ENCODE measurements around the gene TMEM156. TPM values are rescaled to one million over a fixed set of nuclear protein-coding genes. Genes with fewer than 3 reads are reported as not detected.
"Not testable (repeated sequence)": the region's sequence is repeated elsewhere in the genome, so short reads cannot be mapped to it uniquely, and the experiment has no call there.

TMEM156 gene
- total RNA-seq, 2 donors from 2014 or later: 0.27 to 0.51 TPM

DNA sequence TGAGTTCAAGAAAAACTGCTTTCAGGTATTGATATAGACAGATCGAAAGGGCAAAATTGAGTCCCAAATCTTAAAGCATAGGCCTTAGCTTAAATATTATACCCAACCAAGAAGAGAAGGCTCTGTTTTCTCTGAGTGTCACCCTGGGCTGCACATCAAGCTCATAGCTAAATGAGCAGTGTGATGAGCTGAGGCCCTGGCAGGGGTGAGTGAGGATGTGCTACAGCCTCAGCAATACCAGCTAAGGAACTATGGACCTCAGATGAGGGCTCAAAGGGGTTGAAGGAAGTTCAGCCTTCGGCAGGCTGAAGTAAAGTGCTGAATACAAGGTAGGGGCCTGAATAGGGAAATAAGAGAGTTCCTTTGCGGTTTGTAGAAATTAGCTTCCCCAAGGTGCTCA lies 85.3 kb downstream of the TMEM156 start:
- intact Hi-C loops (cut with DNase I): no loop called here
- Histone ChIP-seq H3K27me3 (replicated peaks; ENCODE audit: insufficient read depth) (no peaks in the 10 kb centered on the region), H3K4me3 (no peak overlapping the region), H3K36me3 (peaks cover 0 to 4% of the 10 kb centered on the region in 2 donors), H3K27ac (no peak overlapping the region), H3K9me3 (no peaks in the 10 kb centered on the region), H3K4me1 (replicated peaks) (peaks cover 3% of the 10 kb centered on the region)
- no peak for TF ChIP-seq POLR2A (IDR thresholded peaks at IDR 0.05)
- TF ChIP-seq POLR2AphosphoS5 (IDR thresholded peaks at IDR 0.05): no peak
- TF ChIP-seq, protein P1, sequence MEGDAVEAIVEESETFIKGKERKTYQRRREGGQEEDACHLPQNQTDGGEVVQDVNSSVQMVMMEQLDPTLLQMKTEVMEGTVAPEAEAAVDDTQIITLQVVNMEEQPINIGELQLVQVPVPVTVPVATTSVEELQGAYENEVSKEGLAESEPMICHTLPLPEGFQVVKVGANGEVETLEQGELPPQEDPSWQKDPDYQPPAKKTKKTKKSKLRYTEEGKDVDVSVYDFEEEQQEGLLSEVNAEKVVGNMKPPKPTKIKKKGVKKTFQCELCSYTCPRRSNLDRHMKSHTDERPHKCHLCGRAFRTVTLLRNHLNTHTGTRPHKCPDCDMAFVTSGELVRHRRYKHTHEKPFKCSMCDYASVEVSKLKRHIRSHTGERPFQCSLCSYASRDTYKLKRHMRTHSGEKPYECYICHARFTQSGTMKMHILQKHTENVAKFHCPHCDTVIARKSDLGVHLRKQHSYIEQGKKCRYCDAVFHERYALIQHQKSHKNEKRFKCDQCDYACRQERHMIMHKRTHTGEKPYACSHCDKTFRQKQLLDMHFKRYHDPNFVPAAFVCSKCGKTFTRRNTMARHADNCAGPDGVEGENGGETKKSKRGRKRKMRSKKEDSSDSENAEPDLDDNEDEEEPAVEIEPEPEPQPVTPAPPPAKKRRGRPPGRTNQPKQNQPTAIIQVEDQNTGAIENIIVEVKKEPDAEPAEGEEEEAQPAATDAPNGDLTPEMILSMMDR (IDR thresholded peaks at IDR 0.05): no peak
- DNase-seq (ENCODE audit: low spot score): no peak
- WGBS: 83% methylated on average over 3 of the region's 3 CpGs

DNA sequence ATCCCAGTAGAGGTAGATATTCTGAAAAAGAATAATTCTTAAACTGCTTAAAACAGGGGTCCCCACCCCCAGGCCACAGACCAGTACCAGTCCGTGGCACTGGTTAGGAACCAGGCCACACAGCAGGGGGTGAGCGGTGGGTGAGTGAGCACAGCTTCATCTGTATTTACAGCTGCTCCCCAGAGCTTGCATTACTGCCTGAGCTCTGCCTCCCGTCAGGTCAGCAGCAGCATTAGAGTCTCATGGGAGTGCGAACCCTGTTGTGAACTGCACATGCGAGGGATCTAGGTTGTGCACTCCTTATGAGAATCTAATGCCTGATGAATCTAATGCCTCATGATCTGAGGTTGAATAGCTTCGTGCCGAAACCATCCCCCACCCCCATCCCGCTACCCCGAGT lies 87.8 kb downstream of the TMEM156 start:
- Histone ChIP-seq H3K4me1 (replicated peaks) (peaks cover under 1% of the 10 kb centered on the region), H3K4me3 (no peak overlapping the region), H3K9me3 (no peaks in the 10 kb centered on the region), H3K27ac (peak overlapping the region; percentile 42 to 46), H3K36me3 (peaks cover 0 to 4% of the 10 kb centered on the region in 2 donors), H3K27me3 (replicated peaks; ENCODE audit: insufficient read depth) (no peaks in the 10 kb centered on the region)
- intact Hi-C loops (cut with DNase I): loop anchor here (5.0 kb wide), 1 partner anchor 98 kb away; no protein-coding TSS in a partner anchor
- TF ChIP-seq, protein P1 (IDR thresholded peaks at IDR 0.05): no peak
- TF ChIP-seq POLR2A (IDR thresholded peaks at IDR 0.05) (no peak), POLR2AphosphoS5 (IDR thresholded peaks at IDR 0.05) (no peak)
- WGBS: 89% methylated on average over 9 of the region's 9 CpGs
- no peak for DNase-seq (ENCODE audit: low spot score)

GRCh38 chr4:38943343-38943742 lies 88.9 kb downstream of the TMEM156 start:
- peak overlapping the region; percentile 3 to 42 for H3K27ac ChIP-seq
- intact Hi-C loops (cut with DNase I): loop anchor here (5.0 kb wide), 1 partner anchor 99 kb away; no protein-coding TSS in a partner anchor

GRCh38 chr4:38941906-38942305 lies 90.3 kb downstream of the TMEM156 start:
- not testable (repeated sequence) for DNase-seq (ENCODE audit: low spot score); H3K27ac ChIP-seq; H3K9me3 ChIP-seq; H3K4me3 ChIP-seq; H3K27me3 ChIP-seq (replicated peaks; ENCODE audit: insufficient read depth); H3K4me1 ChIP-seq (replicated peaks)
- intact Hi-C loops (cut with DNase I): loop anchor here (5.0 kb wide), 1 partner anchor 100 kb away; no protein-coding TSS in a partner anchor
- WGBS: 64% methylated on average over 3 of the region's 3 CpGs
- peaks cover 0 to 11% of the 10 kb centered on the region in 2 donors for H3K36me3 ChIP-seq

More at GRCh38 chr4:38943343-38943742, 88.9 kb downstream of the TMEM156 start:
- no peaks in the 10 kb centered on the region for H3K9me3 ChIP-seq
- DNase-seq (ENCODE audit: low spot score): peak; percentile 12
- no peaks in the 10 kb centered on the region for H3K27me3 ChIP-seq (replicated peaks; ENCODE audit: insufficient read depth)
- 63% methylated on average over 4 of the region's 4 CpGs for WGBS
- H3K4me1 ChIP-seq (replicated peaks): no peaks in the 10 kb centered on the region
- peak; percentile 56 for TF ChIP-seq POLR2AphosphoS5 (IDR thresholded peaks at IDR 0.05)
- TF ChIP-seq, protein P1 (IDR thresholded peaks at IDR 0.05): no peak
- H3K4me3 ChIP-seq: no peak overlapping the region
- peaks cover 0 to 5% of the 10 kb centered on the region in 2 donors for H3K36me3 ChIP-seq

DNA sequence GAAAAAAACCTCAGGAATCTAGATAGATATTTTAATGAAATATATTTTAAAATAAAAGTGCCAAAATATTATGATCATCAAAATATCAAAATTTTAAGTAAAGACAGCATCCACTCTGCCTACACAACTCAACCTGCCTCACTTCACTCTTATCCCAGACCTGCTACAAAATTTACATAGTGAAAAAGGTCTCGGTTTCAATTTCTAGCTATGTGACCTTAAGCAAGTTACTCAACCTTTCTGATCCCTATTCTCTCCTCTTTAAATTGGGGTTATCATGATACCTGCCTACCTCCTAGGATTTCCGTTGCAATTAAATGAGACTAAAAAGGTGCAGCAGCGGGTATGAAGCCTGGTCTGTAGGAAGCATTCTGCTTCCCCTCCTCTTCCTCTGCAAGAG lies 91.7 kb downstream of the TMEM156 start:
- 96% methylated on average over 3 of the region's 3 CpGs for WGBS
- Histone ChIP-seq H3K4me3 (no peak overlapping the region), H3K27me3 (replicated peaks; ENCODE audit: insufficient read depth) (no peaks in the 10 kb centered on the region), H3K27ac (no peak overlapping the region), H3K4me1 (replicated peaks) (no peaks in the 10 kb centered on the region), H3K36me3 (peaks cover 0 to 11% of the 10 kb centered on the region in 2 donors), H3K9me3 (no peaks in the 10 kb centered on the region)
- no peak for TF ChIP-seq POLR2A (IDR thresholded peaks at IDR 0.05)
- no peak for TF ChIP-seq POLR2AphosphoS5 (IDR thresholded peaks at IDR 0.05)
- TF ChIP-seq, protein P1 (IDR thresholded peaks at IDR 0.05): no peak
- no peak for DNase-seq (ENCODE audit: low spot score)
- intact Hi-C loops (cut with DNase I): loop anchor here (5.0 kb wide), 1 partner anchor 102 kb away; no protein-coding TSS in a partner anchor
